Measurements from ENCODE around the gene CABP7. TPM values are rescaled to one million over a fixed set of nuclear protein-coding genes. Genes with fewer than 3 reads are reported as not detected.

Gene CABP7
- polyA plus RNA-seq, 4 donors, result 0.27 to 4.2 (median 1.4) TPM

- 87 to 96% (median 89%) methylated on average over 10 of the region's 10 CpGs for WGBS, 3 donors
Measured at GRCh38 chr22:29723766-29724165, 4.0 kb downstream of the CABP7 start.

DNA sequence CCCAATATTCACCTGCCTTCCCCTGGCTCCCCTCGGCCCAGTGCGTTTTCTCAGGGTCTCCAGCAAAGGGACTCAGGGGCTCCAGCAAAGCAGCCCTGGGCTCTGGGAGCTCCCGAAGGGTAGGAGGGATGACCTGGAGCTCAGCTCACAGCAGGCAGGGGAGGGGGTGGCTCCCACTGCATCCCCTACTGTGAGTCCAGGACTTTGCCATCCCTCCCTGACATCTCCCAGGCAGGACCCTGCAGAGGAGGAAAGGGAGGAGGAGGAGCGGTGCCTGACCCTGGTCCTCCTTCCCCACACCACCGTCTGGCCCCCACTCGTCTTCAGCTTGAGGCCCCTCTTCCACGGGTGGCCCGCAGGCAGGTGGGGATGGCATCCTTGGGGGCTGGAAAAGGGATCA is 5.0 kb downstream of the CABP7 start:
- peaks cover 0 to 46% (median 7%) of the 10 kb centered on the region in 3 donors for H3K27me3 ChIP-seq (ENCODE audit: control insufficient read depth in 3 of 3, insufficient read depth in 3 of 3, low read length in 3 of 3)
- FAIRE-seq, result no peak
- no peak overlapping the region for H3K27ac ChIP-seq (ENCODE audit: low read depth in 1 of 3, low read length in 2 of 3)
- peaks cover 0 to 4% (median 0%) of the 10 kb centered on the region in 3 donors for H3K36me3 ChIP-seq (ENCODE audit: control insufficient read depth in 3 of 3, insufficient read depth in 2 of 3, low read depth in 1 of 3, low read length in 3 of 3)
- no peak for DNase-seq
- peaks cover 0 to 10% (median 0%) of the 10 kb centered on the region in 3 donors for H3K4me1 ChIP-seq (ENCODE audit: control insufficient read depth in 3 of 3, insufficient read depth in 2 of 3, low read depth in 1 of 3, low read length in 2 of 3)
- no peaks in the 10 kb centered on the region for H3K9me3 ChIP-seq (ENCODE audit: control insufficient read depth in 2 of 2, insufficient read depth in 1 of 2, low read depth in 1 of 2, low read length in 1 of 2)
- 59 to 73% (median 71%) methylated on average over 8 of the region's 8 CpGs for WGBS, 3 donors
- no peak overlapping the region for H3K4me3 ChIP-seq (ENCODE audit: low read depth in 1 of 3, low read length in 3 of 3)

More at GRCh38 chr22:29723766-29724165, 4.0 kb downstream of the CABP7 start:
- Histone ChIP-seq H3K27ac (ENCODE audit: low read depth in 1 of 3, low read length in 2 of 3) (no peak overlapping the region), H3K27me3 (ENCODE audit: control insufficient read depth in 3 of 3, insufficient read depth in 3 of 3, low read length in 3 of 3) (peaks cover 0 to 56% (median 14%) of the 10 kb centered on the region in 3 donors), H3K9me3 (ENCODE audit: control insufficient read depth in 2 of 2, insufficient read depth in 1 of 2, low read depth in 1 of 2, low read length in 1 of 2) (no peaks in the 10 kb centered on the region), H3K4me1 (ENCODE audit: control insufficient read depth in 3 of 3, insufficient read depth in 2 of 3, low read depth in 1 of 3, low read length in 2 of 3) (peaks cover 0 to 10% (median 0%) of the 10 kb centered on the region in 3 donors), H3K4me3 (ENCODE audit: low read depth in 1 of 3, low read length in 3 of 3) (no peak overlapping the region), H3K36me3 (ENCODE audit: control insufficient read depth in 3 of 3, insufficient read depth in 2 of 3, low read depth in 1 of 3, low read length in 3 of 3) (no peaks in the 10 kb centered on the region)
- DNase-seq (no peak), FAIRE-seq (no peak)

GRCh38 chr22:29726106-29726505 is 6.3 kb downstream of the CABP7 start:
- DNase-seq, result no peak
- no peak for FAIRE-seq
- WGBS, 3 donors, result 46 to 72% (median 62%) methylated on average over 6 to 7 of the region's 7 CpGs

DNA sequence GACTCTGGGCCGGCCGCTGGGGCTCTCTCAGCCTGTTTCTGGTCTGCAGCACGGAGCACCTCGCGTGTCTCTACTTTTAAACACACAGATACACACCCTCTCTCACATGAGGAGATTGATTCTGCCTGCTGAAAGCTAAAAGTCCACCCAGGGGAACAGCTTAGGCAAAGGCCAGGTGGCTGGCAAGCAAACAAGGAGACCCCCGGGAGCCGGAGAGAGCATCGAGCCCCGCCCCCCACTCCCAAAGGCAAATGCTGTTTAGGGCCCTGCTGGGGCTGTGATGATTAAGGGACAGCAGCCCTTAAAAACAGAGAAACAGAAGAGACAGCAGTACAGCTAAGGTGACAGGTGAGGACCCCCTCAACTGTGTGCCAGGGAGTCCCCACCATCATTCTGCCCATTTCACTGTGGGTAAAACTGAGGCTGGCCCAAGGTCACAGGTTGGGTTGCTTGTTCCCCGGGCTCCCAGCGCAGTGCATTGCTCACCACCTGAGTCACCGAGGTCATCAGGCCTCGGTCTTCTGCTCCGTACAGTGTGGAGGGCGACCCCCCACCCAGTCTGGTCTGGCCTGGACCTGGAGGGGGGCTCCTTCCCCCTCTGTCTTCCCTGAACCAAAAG is 6.8 kb downstream of the CABP7 start:
- no peak overlapping the region for H3K27ac ChIP-seq (ENCODE audit: low read depth in 1 of 3, low read length in 2 of 3)
- 32 to 40% (median 39%) methylated on average over 15 of the region's 15 CpGs for WGBS, 3 donors
- H3K4me3 ChIP-seq (ENCODE audit: low read depth in 1 of 3, low read length in 3 of 3), result no peak overlapping the region
- H3K27me3 ChIP-seq (ENCODE audit: control insufficient read depth in 3 of 3, insufficient read depth in 3 of 3, low read length in 3 of 3), result peaks cover 0 to 38% (median 4%) of the 10 kb centered on the region in 3 donors
- no peaks in the 10 kb centered on the region for H3K9me3 ChIP-seq (ENCODE audit: control insufficient read depth in 2 of 2, insufficient read depth in 1 of 2, low read depth in 1 of 2, low read length in 1 of 2)
- DNase-seq (no peak), FAIRE-seq (no peak)
- H3K36me3 ChIP-seq (ENCODE audit: control insufficient read depth in 3 of 3, insufficient read depth in 2 of 3, low read depth in 1 of 3, low read length in 3 of 3), result peaks cover 0 to 21% (median 0%) of the 10 kb centered on the region in 3 donors
- peaks cover 0 to 10% (median 0%) of the 10 kb centered on the region in 3 donors for H3K4me1 ChIP-seq (ENCODE audit: control insufficient read depth in 3 of 3, insufficient read depth in 2 of 3, low read depth in 1 of 3, low read length in 2 of 3)

More at GRCh38 chr22:29726106-29726505, 6.3 kb downstream of the CABP7 start:
- Histone ChIP-seq H3K9me3 (ENCODE audit: control insufficient read depth in 2 of 2, insufficient read depth in 1 of 2, low read depth in 1 of 2, low read length in 1 of 2) (no peaks in the 10 kb centered on the region), H3K27ac (ENCODE audit: low read depth in 1 of 3, low read length in 2 of 3) (no peak overlapping the region), H3K4me1 (ENCODE audit: control insufficient read depth in 3 of 3, insufficient read depth in 2 of 3, low read depth in 1 of 3, low read length in 2 of 3) (peaks cover 0 to 10% (median 0%) of the 10 kb centered on the region in 3 donors), H3K4me3 (ENCODE audit: low read depth in 1 of 3, low read length in 3 of 3) (no peak overlapping the region), H3K27me3 (ENCODE audit: control insufficient read depth in 3 of 3, insufficient read depth in 3 of 3, low read length in 3 of 3) (peaks cover 0 to 43% (median 6%) of the 10 kb centered on the region in 3 donors), H3K36me3 (ENCODE audit: control insufficient read depth in 3 of 3, insufficient read depth in 2 of 3, low read depth in 1 of 3, low read length in 3 of 3) (peaks cover 0 to 17% (median 0%) of the 10 kb centered on the region in 3 donors)

- 7 to 11% (median 8%) methylated on average over 11 to 17 of the region's 17 CpGs for WGBS, 3 donors
- Histone ChIP-seq H3K4me1 (ENCODE audit: control insufficient read depth in 3 of 3, insufficient read depth in 2 of 3, low read depth in 1 of 3, low read length in 2 of 3) (peaks cover 0 to 14% (median 0%) of the 10 kb centered on the region in 3 donors), H3K27me3 (ENCODE audit: control insufficient read depth in 3 of 3, insufficient read depth in 3 of 3, low read length in 3 of 3) (peaks cover 0 to 33% (median 2%) of the 10 kb centered on the region in 3 donors), H3K4me3 (ENCODE audit: low read depth in 1 of 3, low read length in 3 of 3) (no peak overlapping the region), H3K27ac (ENCODE audit: low read depth in 1 of 3, low read length in 2 of 3) (no peak overlapping the region), H3K9me3 (ENCODE audit: control insufficient read depth in 2 of 2, insufficient read depth in 1 of 2, low read depth in 1 of 2, low read length in 1 of 2) (no peaks in the 10 kb centered on the region), H3K36me3 (ENCODE audit: control insufficient read depth in 3 of 3, insufficient read depth in 2 of 3, low read depth in 1 of 3, low read length in 3 of 3) (peaks cover 0 to 23% (median 0%) of the 10 kb centered on the region in 3 donors)
- FAIRE-seq (no peak), DNase-seq (peak in 1 of 2 donors; percentile 26)
Measured at GRCh38 chr22:29727131-29727523, 7.3 kb downstream of the CABP7 start.

GRCh38 chr22:29729161-29729560 is 9.4 kb downstream of the CABP7 start:
- Histone ChIP-seq H3K9me3 (ENCODE audit: control insufficient read depth in 2 of 2, insufficient read depth in 1 of 2, low read depth in 1 of 2, low read length in 1 of 2) (no peaks in the 10 kb centered on the region), H3K4me1 (ENCODE audit: control insufficient read depth in 3 of 3, insufficient read depth in 2 of 3, low read depth in 1 of 3, low read length in 2 of 3) (peaks cover 0 to 28% (median 0%) of the 10 kb centered on the region in 3 donors), H3K27ac (ENCODE audit: low read depth in 1 of 3, low read length in 2 of 3) (no peak overlapping the region), H3K36me3 (ENCODE audit: control insufficient read depth in 3 of 3, insufficient read depth in 2 of 3, low read depth in 1 of 3, low read length in 3 of 3) (peaks cover 0 to 36% (median 0%) of the 10 kb centered on the region in 3 donors), H3K4me3 (ENCODE audit: low read depth in 1 of 3, low read length in 3 of 3) (no peak overlapping the region), H3K27me3 (ENCODE audit: control insufficient read depth in 3 of 3, insufficient read depth in 3 of 3, low read length in 3 of 3) (peaks cover 0 to 15% (median 0%) of the 10 kb centered on the region in 3 donors)
- FAIRE-seq, result no peak
- WGBS, 3 donors, result 93 to 94% (median 94%) methylated on average over 20 of the region's 20 CpGs
- DNase-seq, result no peak

DNA sequence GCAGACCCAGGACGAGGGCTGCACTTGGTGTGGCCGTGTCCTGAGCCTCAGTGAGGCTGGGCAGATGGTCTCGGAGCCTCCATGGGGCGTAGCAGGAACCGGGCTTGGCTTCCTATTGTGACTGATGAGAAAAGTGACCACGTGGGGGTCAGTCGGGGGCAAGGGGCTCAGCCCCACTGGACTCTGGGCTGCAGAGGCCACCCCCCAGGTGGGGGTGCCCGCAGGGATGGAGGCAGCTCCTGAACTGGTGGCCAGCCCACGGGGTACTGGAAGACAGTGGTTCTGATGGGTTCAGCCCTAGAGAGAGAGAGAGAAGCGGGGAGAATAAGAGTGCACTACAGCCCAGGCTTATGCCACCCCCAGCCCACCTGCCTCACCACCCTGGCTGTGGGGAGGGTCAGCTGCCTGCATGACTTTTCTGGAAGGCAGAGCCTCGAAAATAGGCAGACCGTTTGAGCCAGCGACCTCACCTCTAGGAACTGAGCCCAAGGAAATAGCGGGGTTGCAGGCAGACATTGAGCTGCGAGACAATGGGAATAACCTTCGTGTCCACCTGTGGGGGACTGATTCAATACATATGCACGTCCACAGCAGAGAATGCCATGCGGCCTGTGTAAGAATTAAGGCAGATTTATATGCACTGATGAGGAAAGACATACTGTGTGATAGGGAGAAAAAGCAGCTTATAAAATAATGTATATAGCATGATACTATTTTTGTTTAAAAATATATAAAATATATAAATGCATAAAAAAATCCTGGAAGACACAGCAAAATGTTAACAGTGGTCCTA is 11.5 kb downstream of the CABP7 start:
- FAIRE-seq (no peak), DNase-seq (no peak)
- Histone ChIP-seq H3K36me3 (ENCODE audit: control insufficient read depth in 3 of 3, insufficient read depth in 2 of 3, low read depth in 1 of 3, low read length in 3 of 3) (peaks cover 0 to 53% (median 3%) of the 10 kb centered on the region in 3 donors), H3K4me1 (ENCODE audit: control insufficient read depth in 3 of 3, insufficient read depth in 2 of 3, low read depth in 1 of 3, low read length in 2 of 3) (peaks cover 0 to 21% (median 0%) of the 10 kb centered on the region in 3 donors), H3K4me3 (ENCODE audit: low read depth in 1 of 3, low read length in 3 of 3) (no peak overlapping the region), H3K9me3 (ENCODE audit: control insufficient read depth in 2 of 2, insufficient read depth in 1 of 2, low read depth in 1 of 2, low read length in 1 of 2) (no peaks in the 10 kb centered on the region), H3K27ac (ENCODE audit: low read depth in 1 of 3, low read length in 2 of 3) (no peak overlapping the region), H3K27me3 (ENCODE audit: control insufficient read depth in 3 of 3, insufficient read depth in 3 of 3, low read length in 3 of 3) (no peaks in the 10 kb centered on the region)
- whole genome bisulfite sequencing, 3 donors, result 88 to 90% (median 88%) methylated on average over 17 to 18 of the region's 18 CpGs

DNA sequence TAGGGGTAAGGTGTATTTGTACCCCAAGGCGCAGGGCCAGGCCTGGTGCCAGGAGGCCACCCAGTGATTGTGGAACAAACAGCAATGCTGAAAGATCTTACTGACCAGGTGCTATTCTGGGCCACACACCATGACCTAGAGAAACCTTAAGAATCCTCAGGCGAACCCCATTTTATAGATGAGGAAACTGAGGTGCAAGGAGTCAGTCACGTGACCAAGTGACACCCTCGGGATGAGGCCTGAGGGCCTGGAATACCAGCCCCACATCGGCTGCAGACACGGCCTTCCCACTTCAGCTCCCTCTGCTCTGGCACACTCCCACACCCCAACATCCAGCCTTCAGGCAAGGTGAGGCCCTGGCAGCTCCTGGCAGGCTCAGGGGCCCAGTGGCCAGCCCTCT is 13.1 kb downstream of the CABP7 start:
- WGBS, 3 donors, result 59 to 80% (median 75%) methylated on average over 6 of the region's 6 CpGs
- peaks cover 0 to 18% (median 0%) of the 10 kb centered on the region in 3 donors for H3K4me1 ChIP-seq (ENCODE audit: control insufficient read depth in 3 of 3, insufficient read depth in 2 of 3, low read depth in 1 of 3, low read length in 2 of 3)
- DNase-seq (no peak), FAIRE-seq (no peak)
- peaks cover 0 to 63% (median 3%) of the 10 kb centered on the region in 3 donors for H3K36me3 ChIP-seq (ENCODE audit: control insufficient read depth in 3 of 3, insufficient read depth in 2 of 3, low read depth in 1 of 3, low read length in 3 of 3)
- no peak overlapping the region for H3K27ac ChIP-seq (ENCODE audit: low read depth in 1 of 3, low read length in 2 of 3)
- H3K9me3 ChIP-seq (ENCODE audit: control insufficient read depth in 2 of 2, insufficient read depth in 1 of 2, low read depth in 1 of 2, low read length in 1 of 2), result no peaks in the 10 kb centered on the region
- no peaks in the 10 kb centered on the region for H3K27me3 ChIP-seq (ENCODE audit: control insufficient read depth in 3 of 3, insufficient read depth in 3 of 3, low read length in 3 of 3)
- no peak overlapping the region for H3K4me3 ChIP-seq (ENCODE audit: low read depth in 1 of 3, low read length in 3 of 3)
